ENCODE measurements around the gene MBOAT2.

- TF ChIP-seq, protein P1, sequence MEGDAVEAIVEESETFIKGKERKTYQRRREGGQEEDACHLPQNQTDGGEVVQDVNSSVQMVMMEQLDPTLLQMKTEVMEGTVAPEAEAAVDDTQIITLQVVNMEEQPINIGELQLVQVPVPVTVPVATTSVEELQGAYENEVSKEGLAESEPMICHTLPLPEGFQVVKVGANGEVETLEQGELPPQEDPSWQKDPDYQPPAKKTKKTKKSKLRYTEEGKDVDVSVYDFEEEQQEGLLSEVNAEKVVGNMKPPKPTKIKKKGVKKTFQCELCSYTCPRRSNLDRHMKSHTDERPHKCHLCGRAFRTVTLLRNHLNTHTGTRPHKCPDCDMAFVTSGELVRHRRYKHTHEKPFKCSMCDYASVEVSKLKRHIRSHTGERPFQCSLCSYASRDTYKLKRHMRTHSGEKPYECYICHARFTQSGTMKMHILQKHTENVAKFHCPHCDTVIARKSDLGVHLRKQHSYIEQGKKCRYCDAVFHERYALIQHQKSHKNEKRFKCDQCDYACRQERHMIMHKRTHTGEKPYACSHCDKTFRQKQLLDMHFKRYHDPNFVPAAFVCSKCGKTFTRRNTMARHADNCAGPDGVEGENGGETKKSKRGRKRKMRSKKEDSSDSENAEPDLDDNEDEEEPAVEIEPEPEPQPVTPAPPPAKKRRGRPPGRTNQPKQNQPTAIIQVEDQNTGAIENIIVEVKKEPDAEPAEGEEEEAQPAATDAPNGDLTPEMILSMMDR (IDR thresholded peaks at IDR 0.05 in 4 of 5, conservative IDR thresholded peaks at IDR 0.05 in 1 of 5): no peak
- no peak for TF ChIP-seq POLR2A (IDR thresholded peaks at IDR 0.05)
Measured at GRCh38 chr2:9010866-9011265, 7.4 kb upstream of the MBOAT2 start.
